ENCODE data around the gene RC3H1.
"Not testable (repeated sequence)": the region's sequence is repeated elsewhere in the genome, so short reads cannot be mapped to it uniquely, and the experiment has no call there.

RC3H1 gene

GRCh38 chr1:174022080-174022975, at the start of gene RC3H1:
Gene RC3H1 (minus strand): TSS chr1:174022357. CDS start chr1:173992985, 29,372 bp downstream.
- H3K27ac ChIP-seq: peak within 1 kb of the TSS; percentile 87 to 91
- intact Hi-C loops (cut with DNase I; ENCODE audit: low total_unique reads): loop anchor here (5.0 to 10.0 kb wide), 3 partner anchors 135 to 548 kb away; partner anchors contain the start of genes GAS5, PRDX6, RABGAP1L and ZBTB37
- peak; percentile 89 to 94 for DNase-seq
- no peaks in the 10 kb centered on the region for H3K36me3 ChIP-seq
- peaks cover 0 to 46% (median 20%) of the 10 kb centered on the region in 4 donors for H3K4me1 ChIP-seq
- peak within 1 kb of the TSS; percentile 79 to 86 for H3K4me3 ChIP-seq
- no peaks in the 10 kb centered on the region for H3K27me3 ChIP-seq
- H3K9me3 ChIP-seq: no peaks in the 10 kb centered on the region
- no peak for TF ChIP-seq CTCF (IDR thresholded peaks at IDR 0.05)

- no peak overlapping the region for H3K4me3 ChIP-seq
- DNase-seq: no peak
- H3K9me3 ChIP-seq: no peaks in the 10 kb centered on the region
- no peaks in the 10 kb centered on the region for H3K4me1 ChIP-seq
- H3K36me3 ChIP-seq: no peaks in the 10 kb centered on the region
- H3K27ac ChIP-seq: no peak overlapping the region
- peaks cover 0 to 5% of the 10 kb centered on the region in 2 donors for H3K27me3 ChIP-seq
- TF ChIP-seq CTCF (IDR thresholded peaks at IDR 0.05): no peak
- intact Hi-C loops (cut with DNase I; ENCODE audit: low total_unique reads): no loop called here
Observed at GRCh38 chr1:174070614-174071013, 48.5 kb upstream of the RC3H1 start.

DNA sequence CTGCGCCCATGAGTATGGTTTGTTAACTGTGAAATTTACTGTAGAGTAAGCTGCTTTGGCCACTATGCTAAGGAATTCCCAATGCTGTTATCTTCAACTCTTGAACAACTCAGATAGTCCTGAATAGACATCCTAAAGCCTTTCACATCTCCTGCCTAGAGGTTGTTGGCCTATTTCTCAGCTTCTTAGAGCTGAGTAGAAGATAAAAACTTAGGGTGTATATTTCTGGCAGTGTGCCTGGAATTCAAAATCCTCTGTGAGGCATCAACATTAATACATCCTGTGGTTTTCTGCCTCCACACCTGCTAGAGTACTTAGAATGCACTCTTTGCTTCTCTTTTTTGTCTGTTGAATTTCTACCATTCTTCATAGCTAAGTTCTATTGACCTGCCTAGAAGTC, 45.8 kb upstream of the RC3H1 start:
- Histone ChIP-seq H3K36me3 (no peaks in the 10 kb centered on the region), H3K4me3 (no peak overlapping the region), H3K9me3 (no peaks in the 10 kb centered on the region), H3K27me3 (no peaks in the 10 kb centered on the region), H3K4me1 (no peaks in the 10 kb centered on the region), H3K27ac (no peak overlapping the region)
- intact Hi-C loops (cut with DNase I; ENCODE audit: low total_unique reads): no loop called here
- no peak for TF ChIP-seq CTCF (IDR thresholded peaks at IDR 0.05)
- no peak for DNase-seq

GRCh38 chr1:174060090-174060489, 37.9 kb upstream of the RC3H1 start:
- intact Hi-C loops (cut with DNase I; ENCODE audit: low total_unique reads): no loop called here
- no peaks in the 10 kb centered on the region for H3K4me1 ChIP-seq
- DNase-seq: no peak
- H3K4me3 ChIP-seq: no peak overlapping the region
- no peak for TF ChIP-seq CTCF (IDR thresholded peaks at IDR 0.05)
- no peaks in the 10 kb centered on the region for H3K9me3 ChIP-seq
- no peak overlapping the region for H3K27ac ChIP-seq
- no peaks in the 10 kb centered on the region for H3K27me3 ChIP-seq
- H3K36me3 ChIP-seq: no peaks in the 10 kb centered on the region

DNA sequence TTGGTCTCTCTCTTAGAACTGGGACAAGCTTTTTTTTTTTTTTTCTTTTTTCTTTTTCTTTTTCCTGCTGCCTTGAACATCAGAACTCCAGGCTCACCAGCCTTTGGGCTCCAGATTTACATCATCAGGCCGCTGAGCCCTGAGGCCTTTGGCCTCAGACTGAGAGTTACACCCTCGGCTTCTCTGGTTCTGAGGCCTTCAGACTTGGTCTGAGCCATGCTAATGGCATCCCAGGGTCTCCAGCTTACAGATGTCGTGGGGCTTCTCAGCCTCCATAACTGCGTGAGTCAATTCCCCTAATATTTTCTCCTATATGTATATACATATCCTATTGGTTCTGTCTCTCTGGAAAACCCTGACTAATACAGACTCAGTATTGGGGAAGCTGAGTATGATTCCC, 36.5 kb upstream of the RC3H1 start:
- no peak for TF ChIP-seq CTCF (IDR thresholded peaks at IDR 0.05)
- Histone ChIP-seq H3K27ac (no peak overlapping the region), H3K36me3 (no peaks in the 10 kb centered on the region), H3K4me1 (no peaks in the 10 kb centered on the region), H3K9me3 (no peaks in the 10 kb centered on the region), H3K27me3 (no peaks in the 10 kb centered on the region), H3K4me3 (no peak overlapping the region)
- intact Hi-C loops (cut with DNase I; ENCODE audit: low total_unique reads): no loop called here
- no peak for DNase-seq

GRCh38 chr1:174056609-174057008, 34.5 kb upstream of the RC3H1 start:
- H3K4me1 ChIP-seq; H3K27me3 ChIP-seq; H3K9me3 ChIP-seq; intact Hi-C loops (cut with DNase I; ENCODE audit: low total_unique reads); H3K4me3 ChIP-seq; DNase-seq; H3K36me3 ChIP-seq; H3K27ac ChIP-seq: not testable (repeated sequence)

DNA sequence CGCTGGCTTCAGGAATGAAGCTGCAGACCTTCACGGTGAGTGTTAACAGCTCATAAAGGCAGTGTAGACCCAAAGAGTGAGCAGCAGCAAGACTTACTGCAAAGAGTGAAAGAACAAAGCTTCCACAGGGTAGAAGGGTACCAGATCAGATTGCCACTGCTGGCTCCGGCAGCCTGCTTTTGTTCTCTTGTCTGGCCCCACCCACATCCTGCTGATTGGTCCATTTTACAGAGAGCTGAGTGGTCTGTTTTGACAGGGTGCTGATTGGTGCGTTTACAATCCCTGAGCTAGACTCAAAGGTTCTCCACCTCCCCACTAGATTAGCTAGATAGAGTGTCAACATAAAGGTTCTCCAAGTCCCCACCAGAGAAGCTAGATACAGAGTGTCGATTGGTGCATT, 33.6 kb upstream of the RC3H1 start:
- H3K4me1 ChIP-seq; H3K27me3 ChIP-seq; DNase-seq; H3K4me3 ChIP-seq; intact Hi-C loops (cut with DNase I; ENCODE audit: low total_unique reads); H3K36me3 ChIP-seq; H3K27ac ChIP-seq; H3K9me3 ChIP-seq: not testable (repeated sequence)

All from tibial artery (tissue), 4 donors.